Measurements from ENCODE around the gene INO80D.

Gene INO80D

DNA sequence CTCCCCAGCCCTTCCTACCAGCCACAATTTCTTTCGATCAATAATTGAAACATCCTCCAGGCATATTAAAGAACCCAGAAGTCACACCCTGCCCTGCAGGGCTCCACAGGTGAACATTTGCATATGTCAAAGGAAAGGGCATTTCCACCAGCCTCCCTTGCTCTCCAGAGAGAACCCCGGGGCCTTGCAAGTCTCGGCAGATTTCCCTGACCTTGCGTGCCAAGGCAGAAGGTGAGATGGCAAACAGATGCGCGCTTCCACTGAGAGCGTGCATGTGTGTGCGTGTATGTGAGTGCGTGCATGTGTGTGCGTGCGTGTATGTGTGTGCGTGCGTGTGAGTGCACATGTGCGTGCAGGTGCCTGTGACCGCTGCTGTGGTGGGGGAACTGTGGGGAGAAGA lies 120.3 kb downstream of the INO80D start:
- H3K4me3 ChIP-seq (ENCODE audit: control insufficient read depth, low read depth, low read length): no peak overlapping the region
- TF ChIP-seq, protein P1, sequence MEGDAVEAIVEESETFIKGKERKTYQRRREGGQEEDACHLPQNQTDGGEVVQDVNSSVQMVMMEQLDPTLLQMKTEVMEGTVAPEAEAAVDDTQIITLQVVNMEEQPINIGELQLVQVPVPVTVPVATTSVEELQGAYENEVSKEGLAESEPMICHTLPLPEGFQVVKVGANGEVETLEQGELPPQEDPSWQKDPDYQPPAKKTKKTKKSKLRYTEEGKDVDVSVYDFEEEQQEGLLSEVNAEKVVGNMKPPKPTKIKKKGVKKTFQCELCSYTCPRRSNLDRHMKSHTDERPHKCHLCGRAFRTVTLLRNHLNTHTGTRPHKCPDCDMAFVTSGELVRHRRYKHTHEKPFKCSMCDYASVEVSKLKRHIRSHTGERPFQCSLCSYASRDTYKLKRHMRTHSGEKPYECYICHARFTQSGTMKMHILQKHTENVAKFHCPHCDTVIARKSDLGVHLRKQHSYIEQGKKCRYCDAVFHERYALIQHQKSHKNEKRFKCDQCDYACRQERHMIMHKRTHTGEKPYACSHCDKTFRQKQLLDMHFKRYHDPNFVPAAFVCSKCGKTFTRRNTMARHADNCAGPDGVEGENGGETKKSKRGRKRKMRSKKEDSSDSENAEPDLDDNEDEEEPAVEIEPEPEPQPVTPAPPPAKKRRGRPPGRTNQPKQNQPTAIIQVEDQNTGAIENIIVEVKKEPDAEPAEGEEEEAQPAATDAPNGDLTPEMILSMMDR (IDR thresholded peaks at IDR 0.05; ENCODE audit: control insufficient read depth, insufficient read depth, low read depth, low read length, missing control alignments): no peak
- no peak for DNase-seq (ENCODE audit: low read depth)

DNA sequence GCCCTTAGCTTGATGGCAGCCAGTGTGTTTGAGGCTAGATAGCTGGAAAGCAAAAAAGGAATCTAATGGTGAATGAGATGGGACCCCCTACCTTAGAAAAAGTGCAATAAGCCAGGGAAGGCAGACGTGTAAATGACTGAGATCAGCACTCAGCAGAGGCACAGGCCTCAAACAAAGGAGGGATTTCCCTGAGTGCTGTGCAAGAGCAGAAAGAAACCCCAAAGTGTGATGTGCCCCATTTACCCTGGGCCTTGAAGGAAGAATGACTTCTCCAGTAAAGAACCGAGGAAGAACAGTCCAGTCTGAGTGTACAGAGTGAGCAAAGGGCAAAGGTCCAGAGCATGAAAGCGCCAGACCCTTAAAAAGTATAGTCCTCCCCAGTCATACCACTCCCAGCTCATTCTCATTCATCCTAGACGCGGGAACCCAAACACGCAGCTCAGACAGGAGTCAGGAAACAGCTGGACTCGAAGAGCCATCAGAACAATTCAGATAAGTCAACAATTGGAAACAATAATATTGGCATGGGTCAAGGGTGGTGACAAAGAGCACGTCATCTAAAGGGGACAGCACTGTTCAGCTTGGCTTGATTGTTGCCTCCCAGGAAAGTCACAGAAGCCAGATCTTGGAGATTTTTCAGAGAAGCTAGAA lies 121.7 kb downstream of the INO80D start:
- TF ChIP-seq, protein P1 (IDR thresholded peaks at IDR 0.05; ENCODE audit: control insufficient read depth, insufficient read depth, low read depth, low read length, missing control alignments): no peak
- no peak for DNase-seq (ENCODE audit: low read depth)
- no peak overlapping the region for H3K4me3 ChIP-seq (ENCODE audit: control insufficient read depth, low read depth, low read length)

DNA sequence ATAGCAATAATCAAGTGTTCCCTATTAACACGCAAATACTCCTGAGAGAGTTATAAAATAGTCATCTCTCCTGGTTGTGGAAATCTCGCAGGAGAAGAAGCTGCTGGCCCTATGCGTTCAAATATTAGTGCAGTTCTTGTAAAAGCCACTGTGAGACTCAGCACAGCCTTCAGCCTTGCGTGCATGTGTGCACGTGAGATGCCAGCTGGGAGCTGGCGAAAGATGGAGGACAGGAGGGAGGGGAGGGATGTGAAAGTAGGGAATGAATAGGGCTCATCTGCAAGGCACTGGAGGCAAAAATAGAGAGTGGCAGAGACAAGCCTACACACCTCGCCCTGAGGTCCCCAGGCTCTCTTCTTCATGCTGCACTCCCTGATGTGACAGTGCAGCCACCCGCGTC lies 126.5 kb downstream of the INO80D start:
- H3K4me3 ChIP-seq (ENCODE audit: control insufficient read depth, low read depth, low read length): no peak overlapping the region
- TF ChIP-seq, protein P1 (IDR thresholded peaks at IDR 0.05; ENCODE audit: control insufficient read depth, insufficient read depth, low read depth, low read length, missing control alignments): no peak
- DNase-seq (ENCODE audit: low read depth): no peak

DNA sequence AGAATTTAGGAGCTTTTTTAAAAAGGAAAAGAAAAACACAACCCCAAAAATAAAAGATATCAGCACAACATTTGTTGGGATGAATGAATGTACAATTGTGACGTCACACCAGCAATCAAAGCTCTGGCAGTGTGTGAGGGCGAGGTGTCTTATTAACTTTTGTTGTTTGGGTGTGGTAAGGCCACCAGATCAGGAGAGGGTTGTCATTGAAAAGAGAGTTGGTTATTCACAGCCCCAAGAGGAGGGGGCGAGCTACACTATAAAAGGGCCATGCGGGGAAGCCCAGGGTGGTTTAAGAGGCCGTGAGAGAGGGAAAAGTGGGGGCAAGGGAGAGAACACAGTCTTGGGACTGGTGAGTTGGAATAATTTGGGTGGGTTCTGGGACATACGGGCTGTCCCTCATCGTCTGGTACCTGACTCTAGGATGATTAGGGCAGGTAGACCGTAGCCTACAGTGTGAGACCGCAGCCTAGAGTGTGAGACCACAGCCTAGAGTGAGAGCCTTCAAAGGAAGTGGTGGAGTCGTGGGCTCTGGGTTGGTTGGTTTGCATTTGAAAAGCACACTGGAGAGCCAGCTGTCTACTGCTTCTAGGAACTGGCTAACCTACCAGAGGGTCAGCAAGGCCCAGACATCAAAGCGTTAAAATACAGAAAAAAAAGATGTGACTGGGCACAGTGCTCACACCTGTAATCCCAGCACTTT lies 128.4 kb downstream of the INO80D start:
- no peak overlapping the region for H3K4me3 ChIP-seq (ENCODE audit: control insufficient read depth, low read depth, low read length)
- TF ChIP-seq, protein P1 (IDR thresholded peaks at IDR 0.05; ENCODE audit: control insufficient read depth, insufficient read depth, low read depth, low read length, missing control alignments): no peak
- no peak for DNase-seq (ENCODE audit: low read depth)

DNA sequence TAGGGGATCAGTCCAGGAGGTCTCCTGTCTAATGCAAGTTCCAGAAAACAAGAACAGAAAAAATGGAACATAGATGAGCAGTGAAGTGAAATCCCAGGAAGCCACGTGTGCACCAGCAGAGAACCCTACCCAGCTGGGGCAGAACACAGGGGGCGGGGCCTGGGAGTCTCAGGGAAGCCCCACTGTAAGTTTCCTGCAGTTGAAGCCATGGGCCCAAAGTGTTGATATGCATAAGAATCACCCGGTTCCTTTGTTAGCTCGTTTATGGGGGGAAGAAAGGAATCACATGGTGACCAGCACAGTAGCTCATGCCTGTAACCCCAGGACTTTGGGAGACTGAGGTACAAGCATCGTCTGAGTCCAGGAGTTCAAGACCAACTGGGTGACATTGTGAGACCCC lies 131.3 kb downstream of the INO80D start:
- H3K4me3 ChIP-seq (ENCODE audit: control insufficient read depth, low read depth, low read length): no peak overlapping the region
- no peak for DNase-seq (ENCODE audit: low read depth)
- TF ChIP-seq, protein P1 (IDR thresholded peaks at IDR 0.05; ENCODE audit: control insufficient read depth, insufficient read depth, low read depth, low read length, missing control alignments): no peak

DNA sequence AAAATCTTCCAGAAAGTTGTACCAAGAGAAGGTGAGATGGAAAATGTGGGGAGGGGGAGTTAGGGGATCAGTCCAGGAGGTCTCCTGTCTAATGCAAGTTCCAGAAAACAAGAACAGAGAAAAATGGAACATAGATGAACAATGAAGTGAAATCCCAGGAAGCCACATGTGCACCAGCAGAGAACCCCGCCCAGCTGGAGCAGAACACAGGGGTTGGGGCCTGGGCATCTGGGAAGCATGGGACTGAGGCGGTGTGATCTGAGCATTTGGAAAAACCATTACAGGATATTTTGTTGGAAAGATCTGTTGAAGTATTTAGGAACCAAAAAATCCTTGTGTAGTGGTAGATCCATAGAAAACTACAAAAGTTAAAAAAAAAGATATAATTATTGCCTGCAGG lies 133.7 kb downstream of the INO80D start:
- TF ChIP-seq, protein P1 (IDR thresholded peaks at IDR 0.05; ENCODE audit: control insufficient read depth, insufficient read depth, low read depth, low read length, missing control alignments): no peak
- no peak overlapping the region for H3K4me3 ChIP-seq (ENCODE audit: control insufficient read depth, low read depth, low read length)
- no peak for DNase-seq (ENCODE audit: low read depth)

All from AG09309 (cell line).